ENCODE measurements around the gene DLST. TPM values are rescaled to one million over a fixed set of nuclear protein-coding genes. Genes with fewer than 3 reads are reported as not detected.

The DLST gene
- polyA plus RNA-seq, 2 of the 4 experiments (the other 2 are of a cell fraction), result 102 to 129 TPM

- TF ChIP-seq CBX2 (IDR thresholded peaks at IDR 0.05; ENCODE audit: borderline replicate concordance, low read depth) (no peak), EP300 (IDR thresholded peaks at IDR 0.05) (no peak), EHF (CRISPR knock-in tag; IDR thresholded peaks at IDR 0.05) (no peak), EHMT2 (IDR thresholded peaks at IDR 0.05; ENCODE audit: low read depth) (no peak)
Observed at GRCh38 chr14:74834692-74835392, 46.9 kb upstream of the DLST start (continued).

- TF ChIP-seq PBX3 (IDR thresholded peaks at IDR 0.05) (no peak), RCOR1 (IDR thresholded peaks at IDR 0.05; ENCODE audit: low read depth, low read length) (no peak), ELK1 (IDR thresholded peaks at IDR 0.05; ENCODE audit: low read depth, low read length) (no peak), POLR2A (IDR thresholded peaks at IDR 0.05; ENCODE audit: low read length) (no peak)
- Histone ChIP-seq H3K4me3 (no peak overlapping the region), H3K27ac (no peak overlapping the region), H3K4me2 (no peak overlapping the region), H3K9me3 (no peaks in the 10 kb centered on the region), H3K4me1 (no peaks in the 10 kb centered on the region)
- ChIA-PET CTCF (interaction anchor here (0.8 to 1.5 kb wide), 3 partner anchors 25 to 167 kb away, joined by 3 to 5 read pairs (median 3); no protein-coding TSS in a partner anchor), POLR2A (no interaction called here)
- DNase-seq (ENCODE audit: low read depth in 1 of 2, low spot score in 1 of 2), result no peak
- 90% methylated on average over 7 of the region's 7 CpGs for WGBS (ENCODE audit: missing lambda C conversion rate)
- FAIRE-seq, result no peak
- ATAC-seq, result no peak
Observed at GRCh38 chr14:74835645-74836250, 46.0 kb upstream of the DLST start.

- no peaks in the 10 kb centered on the region for H3K4me1 ChIP-seq
- DNase-seq (ENCODE audit: low read depth in 1 of 2, low spot score in 1 of 2) (no peak), ATAC-seq (no peak), FAIRE-seq (peak; percentile 49)
- H3K4me3 ChIP-seq, result no peak overlapping the region
- TF ChIP-seq ZFP36 (IDR thresholded peaks at IDR 0.05; ENCODE audit: borderline replicate concordance, partially characterized antibody) (no peak), MAFK (IDR thresholded peaks at IDR 0.05; ENCODE audit: partially characterized antibody) (no peak), HOXB13 (CRISPR knock-in tag; IDR thresholded peaks at IDR 0.05; ENCODE audit: low read depth) (no peak), JUN (IDR thresholded peaks at IDR 0.05) (no peak), ELK1 (IDR thresholded peaks at IDR 0.05; ENCODE audit: low read depth, low read length) (no peak), SREBF2 (IDR thresholded peaks at IDR 0.05) (no peak), HMGXB4 (CRISPR knock-in tag; IDR thresholded peaks at IDR 0.05; ENCODE audit: borderline replicate concordance) (no peak), ZNF302 (CRISPR knock-in tag; IDR thresholded peaks at IDR 0.05) (no peak), CBX8 (IDR thresholded peaks at IDR 0.05) (no peak), BHLHE40 (IDR thresholded peaks at IDR 0.05; ENCODE audit: low read depth, low read length) (no peak), RCOR1 (IDR thresholded peaks at IDR 0.05; ENCODE audit: low read depth, low read length) (no peak), KDM5A (IDR thresholded peaks at IDR 0.05) (no peak), MAX (IDR thresholded peaks at IDR 0.05) (no peak), RNF2 (IDR thresholded peaks at IDR 0.05; ENCODE audit: borderline replicate concordance, low read depth) (no peak), RARB (CRISPR knock-in tag; IDR thresholded peaks at IDR 0.05) (no peak), RAD21 (conservative IDR thresholded peaks at IDR 0.05 in 1 of 2, IDR thresholded peaks at IDR 0.05 in 1 of 2) (no peak), CEBPB (IDR thresholded peaks at IDR 0.05) (no peak), FOSL2 (IDR thresholded peaks at IDR 0.05) (no peak), FOSL2 (CRISPR knock-in tag; IDR thresholded peaks at IDR 0.05) (no peak), POLR2A (IDR thresholded peaks at IDR 0.05; ENCODE audit: low read length) (no peak)
- no peak overlapping the region for H3K4me2 ChIP-seq
- CTCF ChIA-PET, result interaction anchor here (0.8 to 1.5 kb wide), 3 partner anchors 24 to 168 kb away, joined by 3 to 5 read pairs (median 3); no protein-coding TSS in a partner anchor
- no peak overlapping the region for H3K27ac ChIP-seq
- H3K9me3 ChIP-seq, result no peaks in the 10 kb centered on the region
- POLR2A ChIA-PET, result no interaction called here
- 92% methylated on average over 1 of the region's 1 CpG for WGBS (ENCODE audit: missing lambda C conversion rate)
Observed at GRCh38 chr14:74836251-74836960, 45.3 kb upstream of the DLST start.
